Peyer's patch (tissue), 4 donors: ENCODE data around the gene PPP1R12B.
"Not testable (repeated sequence)": the region's sequence is repeated elsewhere in the genome, so short reads cannot be mapped to it uniquely, and the experiment has no call there.

Source experiments
- CTCF ChIP-seq, 6 experiments: fragments of 450-650 bp in 4 of 6; fragments of 200-600 bp in 2 of 6; sonication (generic) in 1 of 6; IDR thresholded peaks; one replicate each; pipeline ENCODE4 v1.5.1; 2017 to 2019; ENCODE audit warnings: antibody characterized with exemption in 6 of 6, mild to moderate bottlenecking in 3 of 6, moderate library complexity in 1 of 6
- POLR2A ChIP-seq, 2 donors: fragments of 450-650 bp; IDR thresholded peaks; one replicate each; pipeline ENCODE4 v1.5.1; 2017; ENCODE audit warnings: antibody characterized with exemption in 2 of 2, mild to moderate bottlenecking in 2 of 2, moderate library complexity in 2 of 2

- TF ChIP-seq CTCF, POLR2A (IDR thresholded peaks at IDR 0.05): not testable (repeated sequence)
These were observed 289.0 kb downstream of the PPP1R12B start for GRCh38 chr1:202637321-202638018.
